SK-N-SH (cell line): Measurements from ENCODE around the gene TARS3. TPM values are rescaled to one million over a fixed set of nuclear protein-coding genes. Genes with fewer than 3 reads are reported as not detected.

Experiments used
- CTCF ChIA-PET: fragments of 300-600, 350-600 bp; formaldehyde crosslinking; extraction: SDS; loops from one replicate; lab custom pipeline; 2021; lab: Yijun Ruan, JAX
- POLR2A ChIA-PET: fragments of 350-600 bp; sonication (Branson Sonifier 250); formaldehyde crosslinking; extraction: SDS; loops from one replicate; lab custom pipeline; 2020; ENCODE audit warnings: antibody characterized with exemption, inconsistent platforms; lab: Yijun Ruan, JAX
- DNase-seq: peaks from one replicate; pipeline ENCODE4 v3.0.0; 2012
- H2AFZ ChIP-seq: fragments of 200-600 bp; sonication (generic); 2 replicates; pipeline ENCODE4 v1.8.1; 2016; ENCODE audit warnings: antibody characterized with exemption, mild to moderate bottlenecking, low read depth
- H3F3A ChIP-seq: fragments of 200-600 bp; sonication (generic); replicated peaks from 2 replicates; pipeline ENCODE3; 2016; ENCODE audit warnings: antibody characterized with exemption, mild to moderate bottlenecking; ENCODE audit not compliant: insufficient read depth
- H3K27ac ChIP-seq, 2 experiments: fragments of 200-500 bp in 1 of 2; fragments of 200-600 bp in 1 of 2; sonication (Bioruptor generic) in 1 of 2; sonication (generic), shearing (Covaris generic) in 1 of 2; 2 replicates each; pipeline versions ENCODE4 v1.5.1 to v1.6.1; 2014 to 2016; ENCODE audit warnings: low read depth in 2 of 2, inconsistent platforms in 1 of 2, low read length in 1 of 2, mild to moderate bottlenecking in 1 of 2, mixed read lengths in 1 of 2
- H3K27me3 ChIP-seq: fragments of 200-600 bp; sonication (generic), shearing (Covaris generic); 2 replicates; pipeline ENCODE4 v1.6.1; 2016; ENCODE audit warnings: mixed run types; ENCODE audit not compliant: insufficient read depth
- H3K36me3 ChIP-seq, 2 experiments: fragments of 200-500 bp in 1 of 2; fragments of 200-600 bp in 1 of 2; sonication (Bioruptor generic) in 1 of 2; sonication (generic) in 1 of 2; replicated peaks in 1 of 2; 2 replicates each; pipeline versions ENCODE3 to v1.5.1; 2014 to 2016; ENCODE audit warnings: low read length in 1 of 2, mild to moderate bottlenecking in 1 of 2; ENCODE audit not compliant: insufficient read depth in 2 of 2, control insufficient read depth in 1 of 2
- H3K4me1 ChIP-seq, 2 experiments: fragments of 200-500 bp in 1 of 2; fragments of 200-600 bp in 1 of 2; sonication (Bioruptor generic) in 1 of 2; sonication (generic), shearing (Covaris generic) in 1 of 2; 2 replicates each; pipeline versions ENCODE4 v1.5.1 to v1.6.1; 2014 to 2016; ENCODE audit warnings: low read depth in 1 of 2, low read length in 1 of 2, mixed run types in 1 of 2; ENCODE audit not compliant: insufficient read depth in 2 of 2, control insufficient read depth in 1 of 2
- H3K4me2 ChIP-seq: fragments of 200-600 bp; sonication (generic), shearing (Covaris generic); 2 replicates; pipeline ENCODE4 v1.6.1; 2017; ENCODE audit warnings: mixed run types
- H3K4me3 ChIP-seq, 2 experiments: fragments of 200-500 bp in 1 of 2; fragments of 200-600 bp in 1 of 2; sonication (Bioruptor generic) in 1 of 2; sonication (generic), shearing (Covaris generic) in 1 of 2; 2 replicates each; pipeline versions ENCODE4 v1.5.1 to v1.8.1; 2014 to 2016; ENCODE audit warnings: low read depth in 2 of 2, inconsistent platforms in 1 of 2, low read length in 1 of 2, mild to moderate bottlenecking in 1 of 2, mixed read lengths in 1 of 2, moderate library complexity in 1 of 2
- H3K79me2 ChIP-seq: fragments of 200-600 bp; sonication (generic); 2 replicates; pipeline ENCODE4 v1.8.1; 2017; ENCODE audit warnings: mild to moderate bottlenecking; ENCODE audit not compliant: insufficient read depth
- H3K9ac ChIP-seq: fragments of 200-600 bp; sonication (generic); 2 replicates; pipeline ENCODE4 v1.6.1; 2017; ENCODE audit warnings: mixed run types
- H3K9me2 ChIP-seq: fragments of 200-600 bp; sonication (generic); 2 replicates; pipeline ENCODE4 v1.6.1; 2017; ENCODE audit warnings: mixed run types
- H3K9me3 ChIP-seq: fragments of 200-600 bp; sonication (generic); 2 replicates; pipeline ENCODE4 v1.6.1; 2017; ENCODE audit warnings: mixed run types, mild to moderate bottlenecking, moderate library complexity
- H4K20me1 ChIP-seq: fragments of 200-600 bp; sonication (generic); 2 replicates; pipeline ENCODE4 v1.6.1; 2017; ENCODE audit warnings: mild to moderate bottlenecking, mixed run types; ENCODE audit not compliant: insufficient read depth
- CHD2 ChIP-seq: fragments of 150-350 bp; IDR thresholded peaks from 2 replicates; pipeline ENCODE4 v1.6.1; 2018; ENCODE audit warnings: low read length; ENCODE audit not compliant: partially characterized antibody
- CTCF ChIP-seq: fragments of 200-600 bp; sonication (generic); IDR thresholded peaks from 2 replicates; pipeline ENCODE4 v1.6.1; 2017; ENCODE audit warnings: antibody characterized with exemption, mild to moderate bottlenecking, moderate library complexity
- EP300 ChIP-seq, 2 experiments: IDR thresholded peaks; 2 replicates each; pipeline versions ENCODE4 v1.4.0 to v1.6.1; 2012; ENCODE audit warnings: borderline replicate concordance in 1 of 2, low read depth in 1 of 2, low read length in 1 of 2
- FOXJ3 ChIP-seq: sonication (generic); formaldehyde crosslinking; IDR thresholded peaks from 2 replicates; pipeline ENCODE4 v1.5.1; 2020; ENCODE audit warnings: mild to moderate bottlenecking, missing genetic modification reagents
- FOXM1 ChIP-seq: IDR thresholded peaks from 2 replicates; pipeline ENCODE4 v1.4.0; 2012; ENCODE audit warnings: low read depth, mild to moderate bottlenecking
- GATA2 ChIP-seq: sonication (generic); formaldehyde crosslinking; IDR thresholded peaks from 2 replicates; pipeline ENCODE4 v1.5.0; 2020; ENCODE audit warnings: mild to moderate bottlenecking, missing genetic modification reagents
- IRF3 ChIP-seq: fragments of 150-350 bp; IDR thresholded peaks from 2 replicates; pipeline ENCODE4 v1.6.1; 2016; ENCODE audit warnings: mild to moderate bottlenecking, low read depth, low read length
- MXI1 ChIP-seq: IDR thresholded peaks from 2 replicates; pipeline ENCODE4 v1.6.1; 2012; ENCODE audit warnings: mild to moderate bottlenecking, low read depth, low read length, improper control_type of control experiment
- POLR2AphosphoS5 ChIP-seq: IDR thresholded peaks from 2 replicates; pipeline ENCODE4 v1.6.1; 2012; ENCODE audit warnings: low read depth, low read length
- RAD21 ChIP-seq: IDR thresholded peaks from 2 replicates; pipeline ENCODE4 v1.6.1; 2012; ENCODE audit warnings: mild to moderate bottlenecking, low read length
- SIN3A ChIP-seq: IDR thresholded peaks from 2 replicates; pipeline ENCODE4 v1.6.1; 2012; ENCODE audit warnings: low read depth, mild to moderate bottlenecking, low read length, moderate library complexity, borderline replicate concordance
- SMC3 ChIP-seq: IDR thresholded peaks from 2 replicates; pipeline ENCODE4 v1.6.1; 2012; ENCODE audit warnings: low read depth, low read length, improper control_type of control experiment
- TCF12 ChIP-seq: IDR thresholded peaks from 2 replicates; pipeline ENCODE4 v1.4.0; 2012
- TEAD4 ChIP-seq: IDR thresholded peaks from 2 replicates; pipeline ENCODE4 v1.4.0; 2012; ENCODE audit warnings: mild to moderate bottlenecking, borderline replicate concordance; ENCODE audit not compliant: insufficient read depth
- USF2 ChIP-seq: fragments of 150-350 bp; IDR thresholded peaks from 2 replicates; pipeline ENCODE4 v1.6.1; 2017; ENCODE audit warnings: antibody characterized with exemption, low read length, low read depth, borderline replicate concordance
- WGBS: methylation state at CpG from one replicate; pipeline ENCODE4 v1.1.6; 2017; ENCODE audit warnings: low lambda C conversion rate; 5-methylcytosine and 5-hydroxymethylcytosine counted together
- polyA plus RNA-seq, 3 experiments: library from polyadenylated mRNA; depleted of rRNA; stranded (reverse); fragments of >200 nt; gene quantifications; 2 replicates each; pipeline ENCODE4 v1.2.3, GENCODE V29; 2012

TARS3 gene
- polyA plus RNA-seq, 1 of the 3 experiments (the other 2 are of a cell fraction): 3.5 TPM

GRCh38 chr15:101642361-101642760 is 81.9 kb downstream of the TARS3 start:
- Histone ChIP-seq H4K20me1 (peaks cover 9% of the 10 kb centered on the region), H3F3A (peaks cover 25% of the 10 kb centered on the region), H3K27ac (peak overlapping the region; percentile 30 to 81; a peak in 3 of 4 replicates), H3K27me3 (no peaks in the 10 kb centered on the region), H3K79me2 (peaks cover 4% of the 10 kb centered on the region; the same call in 1 of the 2 replicates), H3K9me3 (no peaks in the 10 kb centered on the region), H3K9ac (no peak overlapping the region), H2AFZ (no peak overlapping the region), H3K4me3 (no peak overlapping the region), H3K4me2 (no peak overlapping the region), H3K4me1 (peaks cover 14 to 16% of the 10 kb centered on the region in 2 experiments; a peak in 3 of 4 replicates), H3K36me3 (peaks cover 70 to 79% of the 10 kb centered on the region in 2 experiments), H3K9me2 (no peaks in the 10 kb centered on the region)
- ChIA-PET POLR2A (interaction anchor here (1.0 to 2.2 kb wide), 3 partner anchors 28 to 345 kb away, joined by 3 to 5 read pairs (median 4); no protein-coding TSS in a partner anchor), CTCF (interaction anchor here (0.8 to 8.2 kb wide), 37 partner anchors 9 to 530 kb away, joined by 3 to 139 read pairs (median 5); partner anchors contain the start of genes SNRPA1 and TM2D3)
- 59% methylated on average over 11 of the region's 11 CpGs for WGBS
- peak; percentile 47 for DNase-seq
- TF ChIP-seq POLR2AphosphoS5: no peak
- no peak for TF ChIP-seq SIN3A
- peak; percentile 47 for TF ChIP-seq RAD21
- TF ChIP-seq CTCF: peak; percentile 26
- TF ChIP-seq TCF12: no peak
- TF ChIP-seq CHD2: no peak
- no peak for TF ChIP-seq MXI1
- peak; percentile 34; the same call in 1 of the 2 replicates for TF ChIP-seq SMC3
- TF ChIP-seq EP300 (IDR thresholded peaks at IDR 0.05; ENCODE audit: borderline replicate concordance in 1 of 2, low read depth in 1 of 2, low read length in 1 of 2): no peak

DNA sequence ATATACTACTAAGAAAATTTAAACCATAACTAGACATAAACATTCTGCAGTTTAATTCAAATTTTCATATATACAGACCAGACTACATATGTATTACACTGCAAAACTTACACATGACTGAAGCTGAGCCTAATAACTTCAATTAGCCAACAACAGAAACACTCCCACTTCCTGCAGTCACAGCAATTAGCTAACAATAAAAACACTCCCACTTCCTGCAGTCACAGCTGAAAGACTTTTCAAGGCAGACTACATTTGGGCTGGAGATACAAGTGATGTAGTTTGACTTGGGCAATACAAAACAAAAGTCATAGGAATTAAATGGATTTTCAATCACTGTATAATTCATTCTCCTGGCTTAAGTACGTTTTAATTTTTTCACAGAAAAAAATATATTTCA is 82.4 kb downstream of the TARS3 start:
- Histone ChIP-seq H3K79me2 (no peaks in the 10 kb centered on the region; the same call in 1 of the 2 replicates), H3K27ac (peak overlapping the region; percentile 30 to 81; a peak in 3 of 4 replicates), H2AFZ (no peak overlapping the region), H3K4me3 (no peak overlapping the region), H3K9ac (no peak overlapping the region), H3K4me1 (peaks cover 14 to 16% of the 10 kb centered on the region in 2 experiments; a peak in 3 of 4 replicates), H3K36me3 (peaks cover 65 to 75% of the 10 kb centered on the region in 2 experiments)
- TF ChIP-seq FOXJ3 (CRISPR knock-in tag) (no peak), GATA2 (CRISPR knock-in tag) (no peak), IRF3 (no peak), FOXM1 (no peak), RAD21 (no peak), USF2 (no peak), TEAD4 (no peak)
- TF ChIP-seq, all 33 proteins: peak for 0
- peak; percentile 35 for DNase-seq
- H3K9me2 ChIP-seq: no peaks in the 10 kb centered on the region
- H3F3A ChIP-seq: peaks cover 25% of the 10 kb centered on the region
- no peaks in the 10 kb centered on the region for H3K9me3 ChIP-seq
- no peak overlapping the region for H3K4me2 ChIP-seq
- POLR2A ChIA-PET: interaction anchor here (0.5 to 2.2 kb wide), 4 partner anchors 28 to 344 kb away, joined by 3 to 5 read pairs (median 4); no protein-coding TSS in a partner anchor
- CTCF ChIA-PET: interaction anchor here (0.6 to 8.2 kb wide), 54 partner anchors 7 to 625 kb away, joined by 3 to 139 read pairs (median 4); partner anchors contain the start of genes SNRPA1 and TM2D3
- WGBS: 47% methylated on average over 1 of the region's 1 CpG
- H3K27me3 ChIP-seq: no peaks in the 10 kb centered on the region
- peaks cover 9% of the 10 kb centered on the region for H4K20me1 ChIP-seq
